Measurements from ENCODE around the gene FGFR4.

FGFR4 gene

GRCh38 chr5:177067503-177067902, 19.2 kb upstream of the FGFR4 start:
- no peak for TF ChIP-seq CTCF (IDR thresholded peaks at IDR 0.05; ENCODE audit: low read depth, low read length, missing control alignments)
- in situ Hi-C loops (cut with HindIII; ENCODE audit: low sequenced_read_pairs) = no loop called here
- no peak overlapping the region for H3K4me3 ChIP-seq (ENCODE audit: low read depth, low read length)
- DNase-seq (ENCODE audit: low read depth) = no peak

- no peak for TF ChIP-seq CTCF (IDR thresholded peaks at IDR 0.05; ENCODE audit: low read depth, low read length, missing control alignments)
- DNase-seq (ENCODE audit: low read depth) = no peak
- in situ Hi-C loops (cut with HindIII; ENCODE audit: low sequenced_read_pairs) = no loop called here
- no peak overlapping the region for H3K4me3 ChIP-seq (ENCODE audit: low read depth, low read length)
Observed at GRCh38 chr5:177070536-177071191, 16.1 kb upstream of the FGFR4 start.

GRCh38 chr5:177071666-177072385, 14.9 kb upstream of the FGFR4 start:
- TF ChIP-seq CTCF (IDR thresholded peaks at IDR 0.05; ENCODE audit: low read depth, low read length, missing control alignments) = peak; percentile 91
- peak; percentile 76 for DNase-seq (ENCODE audit: low read depth)
- no peak overlapping the region for H3K4me3 ChIP-seq (ENCODE audit: low read depth, low read length)
- in situ Hi-C loops (cut with HindIII; ENCODE audit: low sequenced_read_pairs) = no loop called here

- in situ Hi-C loops (cut with HindIII; ENCODE audit: low sequenced_read_pairs) = no loop called here
- DNase-seq (ENCODE audit: low read depth) = no peak
Observed at GRCh38 chr5:177077335-177077734, 9.4 kb upstream of the FGFR4 start.

GRCh38 chr5:177079606-177080005, 7.1 kb upstream of the FGFR4 start:
- no peak for DNase-seq (ENCODE audit: low read depth)
- no peak for TF ChIP-seq CTCF (IDR thresholded peaks at IDR 0.05; ENCODE audit: low read depth, low read length, missing control alignments)
- no peak overlapping the region for H3K4me3 ChIP-seq (ENCODE audit: low read depth, low read length)
- in situ Hi-C loops (cut with HindIII; ENCODE audit: low sequenced_read_pairs) = no loop called here

More at GRCh38 chr5:177077335-177077734, 9.4 kb upstream of the FGFR4 start:
- no peak overlapping the region for H3K4me3 ChIP-seq (ENCODE audit: low read depth, low read length)
- no peak for TF ChIP-seq CTCF (IDR thresholded peaks at IDR 0.05; ENCODE audit: low read depth, low read length, missing control alignments)

GRCh38 chr5:177080265-177080664, 6.5 kb upstream of the FGFR4 start:
- TF ChIP-seq CTCF (IDR thresholded peaks at IDR 0.05; ENCODE audit: low read depth, low read length, missing control alignments) = no peak
- no peak overlapping the region for H3K4me3 ChIP-seq (ENCODE audit: low read depth, low read length)
- in situ Hi-C loops (cut with HindIII; ENCODE audit: low sequenced_read_pairs) = no loop called here
- no peak for DNase-seq (ENCODE audit: low read depth)
